GM12872 (cell line): Measurements from ENCODE around the gene RETREG1.

ENCODE experiments used
- TF ChIP-seq, protein P1 (sequence below): IDR thresholded peaks from 3 replicates; pipeline ENCODE4 v1.5.1; 2011; ENCODE audit warnings: low read depth, mild to moderate bottlenecking, low read length, moderate library complexity; ENCODE audit not compliant: insufficient read depth

Gene RETREG1

DNA sequence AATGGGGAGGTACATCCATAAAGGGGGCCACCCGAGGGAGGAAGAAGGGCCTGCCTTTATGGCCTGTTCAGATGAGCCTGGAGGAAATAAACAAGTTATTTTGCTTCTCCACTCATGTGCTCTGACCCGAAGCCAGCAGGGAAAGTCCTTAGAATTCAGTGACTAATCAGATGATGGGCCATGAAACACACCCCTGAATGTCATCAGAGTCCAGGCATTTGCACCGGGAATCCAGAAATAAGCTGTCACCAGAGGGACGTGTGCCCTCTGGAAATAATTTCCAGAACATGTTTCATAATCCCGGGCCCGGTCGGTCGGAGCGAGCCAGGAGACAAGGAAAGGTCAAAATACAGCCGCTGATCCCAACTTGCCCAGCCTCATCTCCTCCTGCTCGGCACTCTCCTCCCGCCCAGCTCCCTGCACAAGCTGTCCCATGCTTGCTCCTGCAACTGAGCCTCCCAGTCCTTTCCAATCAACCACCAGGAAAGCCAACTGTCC lies 77.6 kb downstream of the RETREG1 start:
- TF ChIP-seq, protein P1, sequence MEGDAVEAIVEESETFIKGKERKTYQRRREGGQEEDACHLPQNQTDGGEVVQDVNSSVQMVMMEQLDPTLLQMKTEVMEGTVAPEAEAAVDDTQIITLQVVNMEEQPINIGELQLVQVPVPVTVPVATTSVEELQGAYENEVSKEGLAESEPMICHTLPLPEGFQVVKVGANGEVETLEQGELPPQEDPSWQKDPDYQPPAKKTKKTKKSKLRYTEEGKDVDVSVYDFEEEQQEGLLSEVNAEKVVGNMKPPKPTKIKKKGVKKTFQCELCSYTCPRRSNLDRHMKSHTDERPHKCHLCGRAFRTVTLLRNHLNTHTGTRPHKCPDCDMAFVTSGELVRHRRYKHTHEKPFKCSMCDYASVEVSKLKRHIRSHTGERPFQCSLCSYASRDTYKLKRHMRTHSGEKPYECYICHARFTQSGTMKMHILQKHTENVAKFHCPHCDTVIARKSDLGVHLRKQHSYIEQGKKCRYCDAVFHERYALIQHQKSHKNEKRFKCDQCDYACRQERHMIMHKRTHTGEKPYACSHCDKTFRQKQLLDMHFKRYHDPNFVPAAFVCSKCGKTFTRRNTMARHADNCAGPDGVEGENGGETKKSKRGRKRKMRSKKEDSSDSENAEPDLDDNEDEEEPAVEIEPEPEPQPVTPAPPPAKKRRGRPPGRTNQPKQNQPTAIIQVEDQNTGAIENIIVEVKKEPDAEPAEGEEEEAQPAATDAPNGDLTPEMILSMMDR: no peak

GRCh38 chr5:16538006-16538405 lies 78.8 kb downstream of the RETREG1 start:
- TF ChIP-seq, protein P1: no peak

GRCh38 chr5:16536818-16537217 lies 80.0 kb downstream of the RETREG1 start:
- TF ChIP-seq, protein P1: no peak

- TF ChIP-seq, protein P1: no peak
Measured at GRCh38 chr5:16536246-16536645, 80.6 kb downstream of the RETREG1 start.

DNA sequence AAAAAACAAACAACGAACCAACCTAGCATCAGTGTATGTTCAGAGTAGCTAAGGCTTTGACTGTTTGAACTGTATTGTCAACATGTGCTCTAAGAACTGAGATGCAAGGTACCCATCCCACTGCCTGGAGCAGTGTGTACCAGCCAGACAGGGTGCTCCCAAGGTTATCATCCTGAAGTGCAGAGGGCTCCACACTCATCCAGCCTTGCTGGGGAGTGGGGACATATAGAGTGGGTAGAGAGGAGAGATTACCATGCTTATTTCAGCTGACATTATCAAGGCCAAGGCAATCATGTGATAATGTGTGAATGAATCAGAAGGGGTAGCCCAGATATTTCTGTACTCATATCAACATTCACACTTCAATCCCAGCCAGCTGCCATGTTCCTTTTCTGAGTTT lies 82.5 kb downstream of the RETREG1 start:
- TF ChIP-seq, protein P1: no peak

DNA sequence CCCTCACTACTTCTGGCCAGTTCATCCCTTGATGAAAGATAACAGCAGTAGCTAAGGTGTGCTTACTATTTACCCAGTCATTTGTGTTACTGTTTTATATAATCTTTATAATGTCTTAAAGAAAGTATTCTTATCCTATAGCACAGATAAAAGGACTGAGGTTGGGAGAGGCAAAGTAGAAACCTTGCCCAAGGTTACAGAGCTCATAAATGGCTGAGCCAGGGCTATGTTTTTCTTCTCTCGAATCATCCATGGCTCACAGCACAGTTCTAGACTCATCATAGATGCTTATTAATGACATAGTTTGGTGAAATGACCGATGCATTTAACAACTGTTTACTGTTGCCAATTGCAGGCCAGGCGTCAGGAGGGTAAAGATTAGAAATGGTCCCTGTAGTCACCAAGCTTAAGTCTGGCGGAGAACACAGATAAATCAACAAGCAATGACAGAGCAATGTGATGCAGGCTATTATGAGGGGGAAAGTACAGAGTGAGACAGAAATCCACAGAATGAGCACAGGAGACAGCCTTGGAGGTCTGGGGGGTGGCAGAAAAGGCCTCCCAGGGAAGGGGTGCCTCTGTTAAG lies 85.6 kb downstream of the RETREG1 start:
- TF ChIP-seq, protein P1: no peak

DNA sequence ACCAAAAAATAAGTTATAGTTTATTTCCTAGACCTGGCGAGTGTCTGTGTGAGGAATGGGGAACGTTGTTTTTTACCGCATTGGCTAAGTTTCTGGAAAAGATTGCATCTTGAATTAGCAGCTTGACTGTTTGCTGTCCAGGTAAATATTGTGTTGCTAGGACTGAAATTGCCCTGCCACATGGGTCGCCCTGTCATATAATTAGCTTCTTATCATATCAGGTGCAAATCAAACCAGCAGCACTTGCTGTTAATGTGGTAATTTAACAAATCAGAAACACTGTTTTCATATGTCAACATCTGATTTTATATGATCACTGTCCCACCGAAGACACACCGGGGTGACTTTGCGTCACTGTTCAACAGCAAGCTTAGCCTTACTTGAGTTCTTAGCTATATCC lies 87.5 kb downstream of the RETREG1 start:
- TF ChIP-seq, protein P1: no peak
